ENCODE data around the gene RDH12.

DNA sequence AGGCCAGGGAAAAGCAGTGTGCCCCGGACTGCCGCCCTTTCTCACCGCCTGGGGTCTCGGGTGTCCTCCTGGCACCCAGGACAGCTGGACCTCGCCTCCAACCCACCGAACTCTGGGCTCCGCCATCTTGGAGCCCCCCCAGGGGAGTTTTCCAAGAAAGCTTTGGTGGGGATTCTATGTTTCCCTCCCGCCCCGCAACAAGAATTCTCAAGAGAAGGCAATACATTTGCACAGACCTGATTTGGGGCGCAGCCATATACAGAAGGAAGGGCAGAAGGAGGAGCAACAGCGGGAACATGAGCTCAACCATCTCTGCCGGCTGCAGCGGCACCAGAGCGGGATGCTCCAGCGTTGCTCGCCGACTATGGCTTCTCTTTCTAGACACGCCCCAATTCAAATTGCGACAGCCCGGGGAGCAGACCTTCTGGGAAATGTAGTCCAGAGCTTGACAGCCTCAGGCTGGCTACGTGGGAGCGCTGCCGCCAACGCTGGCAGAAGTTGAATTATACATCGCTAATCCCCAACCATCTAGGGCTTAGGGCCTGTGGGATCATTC is 6.2 kb upstream of the RDH12 start, which contains the start of gene RDH11:
- TF ChIP-seq CTCF (IDR thresholded peaks at IDR 0.05; ENCODE audit: insufficient read depth, low read depth, low read length) (no peak), EZH2 (IDR thresholded peaks at IDR 0.05; ENCODE audit: insufficient read depth, low read length) (no peak)
